ENCODE results near the gene FITM1. TPM values are rescaled to one million over a fixed set of nuclear protein-coding genes. Genes with fewer than 3 reads are reported as not detected.

The FITM1 gene
- total RNA-seq, 1 experiment from 2014 or later, result 0.72 TPM

DNA sequence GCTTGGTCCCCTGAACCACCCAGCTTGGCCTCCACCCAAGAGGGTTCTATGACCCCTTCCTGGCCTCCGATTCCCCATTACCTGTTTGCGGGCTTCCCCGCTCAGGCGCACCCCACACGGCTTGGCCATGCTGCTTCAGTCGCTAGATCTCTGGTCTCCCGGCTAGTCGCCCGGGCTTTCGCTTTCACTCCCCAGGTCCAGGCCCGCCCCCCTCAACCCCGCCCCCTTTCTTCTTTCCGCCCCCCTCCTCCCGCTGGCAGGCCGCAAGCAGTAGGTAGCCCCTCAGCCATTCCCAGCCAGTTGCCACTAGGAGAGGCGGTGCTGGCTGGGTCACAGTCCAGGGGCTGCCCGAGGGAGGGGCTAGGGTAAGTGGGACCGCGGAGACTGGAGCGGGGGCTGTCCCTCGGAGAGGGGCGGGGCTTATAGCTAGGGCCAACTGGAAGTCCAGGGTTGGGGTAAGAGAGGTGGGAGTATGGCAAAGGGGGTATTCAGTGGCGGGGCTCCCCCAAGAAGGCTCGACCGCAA lies 16.1 kb downstream of the FITM1 start, which contains the start of gene PSME2:
Gene PSME2 (minus strand): TSS at position 158 of the 525 bp plus-strand sequence. CDS start 29 bp downstream, at position 129.
- no peak within 1 kb of the TSS for H2BK20ac ChIP-seq (ENCODE audit: low read depth, low read length, poor library complexity, severe bottlenecking)
- Mint-ChIP-seq H3K27me3 (ENCODE audit: low read depth) (no peaks in the 10 kb centered on the region), H3K4me1 (peaks cover 24% of the 10 kb centered on the region in 2 experiments), H3K9me3 (no peaks in the 10 kb centered on the region), H3K4me3 (peak within 1 kb of the TSS; percentile 96 to 99), H3K36me3 (ENCODE audit: insufficient read depth in 1 of 3, low read depth in 3 of 3) (peaks cover 15 to 58% (median 55%) of the 10 kb centered on the region in 3 experiments), H3K27ac (peak within 1 kb of the TSS; percentile 96 to 99 (median 98))
- H2AK5ac ChIP-seq (ENCODE audit: insufficient read length, low read length), result no peak within 1 kb of the TSS
- no peak within 1 kb of the TSS for H2BK15ac ChIP-seq (ENCODE audit: low read depth, low read length)
- H3K27ac ChIP-seq (ENCODE audit: insufficient read length, low read depth, low read length), result no peak within 1 kb of the TSS
- H3K18ac ChIP-seq (ENCODE audit: insufficient read length, low read depth, low read length), result peak within 1 kb of the TSS; percentile 77
- no peak within 1 kb of the TSS for H2BK5ac ChIP-seq (ENCODE audit: insufficient read length, low read length)
- no peaks in the 10 kb centered on the region for H3K9me3 ChIP-seq (ENCODE audit: control insufficient read depth, low read depth, low read length)
- no peak within 1 kb of the TSS for H3K23ac ChIP-seq (ENCODE audit: insufficient read length, low read depth, low read length)
- H3K9ac ChIP-seq (ENCODE audit: extremely low read depth, insufficient read length, low read length), result peak within 1 kb of the TSS; percentile 86
- no peak within 1 kb of the TSS for H3K4ac ChIP-seq (ENCODE audit: low read depth, low read length)
- no peak within 1 kb of the TSS for H2BK12ac ChIP-seq (ENCODE audit: insufficient read length, low read depth, low read length)
- peak within 1 kb of the TSS; percentile 81; the same call in 1 of the 2 replicates for H3K14ac ChIP-seq (ENCODE audit: insufficient read depth, low read length)
- peak within 1 kb of the TSS; percentile 83 for H3K4me2 ChIP-seq (ENCODE audit: insufficient read depth, insufficient read length, low read length)
- no peak within 1 kb of the TSS for H4K91ac ChIP-seq (ENCODE audit: insufficient read length, low read depth, low read length)
- peak; percentile 99 for DNase-seq
- H3K79me2 ChIP-seq (ENCODE audit: insufficient read depth, low read length), result peaks cover 8% of the 10 kb centered on the region; the same call in 1 of the 2 replicates
- TF ChIP-seq, protein P1, sequence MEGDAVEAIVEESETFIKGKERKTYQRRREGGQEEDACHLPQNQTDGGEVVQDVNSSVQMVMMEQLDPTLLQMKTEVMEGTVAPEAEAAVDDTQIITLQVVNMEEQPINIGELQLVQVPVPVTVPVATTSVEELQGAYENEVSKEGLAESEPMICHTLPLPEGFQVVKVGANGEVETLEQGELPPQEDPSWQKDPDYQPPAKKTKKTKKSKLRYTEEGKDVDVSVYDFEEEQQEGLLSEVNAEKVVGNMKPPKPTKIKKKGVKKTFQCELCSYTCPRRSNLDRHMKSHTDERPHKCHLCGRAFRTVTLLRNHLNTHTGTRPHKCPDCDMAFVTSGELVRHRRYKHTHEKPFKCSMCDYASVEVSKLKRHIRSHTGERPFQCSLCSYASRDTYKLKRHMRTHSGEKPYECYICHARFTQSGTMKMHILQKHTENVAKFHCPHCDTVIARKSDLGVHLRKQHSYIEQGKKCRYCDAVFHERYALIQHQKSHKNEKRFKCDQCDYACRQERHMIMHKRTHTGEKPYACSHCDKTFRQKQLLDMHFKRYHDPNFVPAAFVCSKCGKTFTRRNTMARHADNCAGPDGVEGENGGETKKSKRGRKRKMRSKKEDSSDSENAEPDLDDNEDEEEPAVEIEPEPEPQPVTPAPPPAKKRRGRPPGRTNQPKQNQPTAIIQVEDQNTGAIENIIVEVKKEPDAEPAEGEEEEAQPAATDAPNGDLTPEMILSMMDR (conservative IDR thresholded peaks at IDR 0.05), result no peak
- no peaks in the 10 kb centered on the region for H4K20me1 ChIP-seq (ENCODE audit: control insufficient read depth, insufficient read depth, insufficient read length)
- peaks cover 4% of the 10 kb centered on the region for H3K79me1 ChIP-seq (ENCODE audit: insufficient read depth, low read depth, low read length, poor library complexity, severe bottlenecking)
- no peak within 1 kb of the TSS for H3K56ac ChIP-seq (ENCODE audit: insufficient read length, low read depth, low read length)
- H3K27me3 ChIP-seq (ENCODE audit: insufficient read depth, low read length), result no peaks in the 10 kb centered on the region
- no peak within 1 kb of the TSS for H2AFZ ChIP-seq (ENCODE audit: low read length)
- no CpG with 5 or more reads among the region's 25 CpGs for WGBS (ENCODE audit: extremely low coverage, insufficient read length, low lambda C conversion rate)
- no peak within 1 kb of the TSS for H3T11ph ChIP-seq (ENCODE audit: low read length)
- peaks cover 19% of the 10 kb centered on the region for H3K23me2 ChIP-seq (ENCODE audit: insufficient read length, low read depth, low read length, poor library complexity, severe bottlenecking)
- H4K5ac ChIP-seq (ENCODE audit: insufficient read length, low read depth, low read length), result no peak within 1 kb of the TSS
- no peaks in the 10 kb centered on the region for H3K4me1 ChIP-seq (ENCODE audit: insufficient read depth, low read length)
- no peak within 1 kb of the TSS for H2BK120ac ChIP-seq (ENCODE audit: low read depth, low read length, poor library complexity, severe bottlenecking)
- no peak within 1 kb of the TSS for H4K8ac ChIP-seq (replicated peaks; ENCODE audit: insufficient read length, low read depth, low read length)

Measured in H9 (cell line).